NCI-H524 treated with DMSO at 0.1 percent for 48 hours (cell line): ENCODE measurements around the gene C12orf43.

ENCODE experiments used
- DNase-seq: peaks from one replicate; lab custom pipeline; 2025; lab: John Stamatoyannopoulos, UW

C12orf43 gene

DNA sequence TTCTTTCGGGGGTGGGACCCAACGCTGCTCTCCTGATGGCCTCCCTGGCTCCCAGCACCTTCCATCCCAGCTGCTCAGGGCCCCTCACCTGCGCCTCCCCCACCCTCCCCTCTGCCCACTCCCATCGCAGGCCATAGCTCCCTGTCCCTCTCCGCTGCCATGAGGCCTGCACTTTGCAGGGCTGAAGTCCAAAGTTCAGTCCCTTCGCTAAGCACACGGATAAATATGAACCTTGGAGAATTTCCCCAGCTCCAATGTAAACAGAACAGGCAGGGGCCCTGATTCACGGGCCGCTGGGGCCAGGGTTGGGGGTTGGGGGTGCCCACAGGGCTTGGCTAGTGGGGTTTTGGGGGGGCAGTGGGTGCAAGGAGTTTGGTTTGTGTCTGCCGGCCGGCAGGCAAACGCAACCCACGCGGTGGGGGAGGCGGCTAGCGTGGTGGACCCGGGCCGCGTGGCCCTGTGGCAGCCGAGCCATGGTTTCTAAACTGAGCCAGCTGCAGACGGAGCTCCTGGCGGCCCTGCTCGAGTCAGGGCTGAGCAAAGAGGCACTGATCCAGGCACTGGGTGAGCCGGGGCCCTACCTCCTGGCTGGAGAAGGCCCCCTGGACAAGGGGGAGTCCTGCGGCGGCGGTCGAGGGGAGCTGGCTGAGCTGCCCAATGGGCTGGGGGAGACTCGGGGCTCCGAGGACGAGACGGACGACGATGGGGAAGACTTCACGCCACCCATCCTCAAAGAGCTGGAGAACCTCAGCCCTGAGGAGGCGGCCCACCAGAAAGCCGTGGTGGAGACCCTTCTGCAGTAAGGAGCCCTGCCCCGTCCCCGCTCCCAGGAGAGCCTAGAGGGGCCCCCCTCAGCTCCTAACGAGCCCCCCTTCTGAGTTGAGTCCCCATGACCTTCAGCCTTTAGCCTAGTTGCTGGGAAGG, 37.7 kb downstream of the C12orf43 start, which contains the start of gene HNF1A:
Gene HNF1A (plus strand): TSS at position 248 of the 924 bp plus-strand sequence. CDS start 226 bp downstream, at position 474.
- no peak for DNase-seq

DNA sequence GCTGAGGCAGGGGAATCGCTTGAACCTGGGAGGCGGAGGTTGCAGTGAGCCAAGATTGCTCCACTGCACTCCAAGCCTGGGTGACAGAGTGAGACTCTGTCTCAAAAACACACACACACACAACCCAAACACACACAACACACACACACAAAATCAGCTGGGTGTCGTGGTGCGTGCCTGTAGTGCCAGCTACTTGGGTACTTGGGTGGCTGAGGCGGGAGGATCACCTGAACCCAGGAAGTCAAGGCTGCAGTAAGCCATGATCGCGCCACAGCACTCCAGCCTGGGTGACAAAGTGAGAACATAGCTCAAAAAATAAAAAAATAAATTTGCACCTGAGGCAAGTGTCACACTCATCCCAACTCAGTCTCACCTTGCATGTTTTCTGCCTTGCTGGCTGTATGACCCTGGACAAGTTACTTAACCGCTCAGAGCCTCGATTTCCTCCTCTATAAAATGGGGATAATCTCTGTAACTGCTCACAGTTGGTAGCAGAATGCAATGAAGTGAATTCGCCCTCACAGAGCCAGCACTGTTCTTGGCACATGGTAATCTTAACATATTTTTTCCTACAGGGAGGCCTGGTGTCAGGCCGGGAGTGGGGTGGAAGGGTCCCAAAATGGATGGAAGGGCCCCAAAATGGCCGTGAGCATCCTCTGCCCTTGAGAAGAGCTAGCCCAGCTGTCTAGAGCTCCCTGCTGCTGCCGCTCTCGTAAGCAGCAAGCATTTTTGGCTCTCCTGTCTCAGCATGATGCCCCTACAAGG, 38.6 kb downstream of the C12orf43 start:
- DNase-seq: no peak

DNA sequence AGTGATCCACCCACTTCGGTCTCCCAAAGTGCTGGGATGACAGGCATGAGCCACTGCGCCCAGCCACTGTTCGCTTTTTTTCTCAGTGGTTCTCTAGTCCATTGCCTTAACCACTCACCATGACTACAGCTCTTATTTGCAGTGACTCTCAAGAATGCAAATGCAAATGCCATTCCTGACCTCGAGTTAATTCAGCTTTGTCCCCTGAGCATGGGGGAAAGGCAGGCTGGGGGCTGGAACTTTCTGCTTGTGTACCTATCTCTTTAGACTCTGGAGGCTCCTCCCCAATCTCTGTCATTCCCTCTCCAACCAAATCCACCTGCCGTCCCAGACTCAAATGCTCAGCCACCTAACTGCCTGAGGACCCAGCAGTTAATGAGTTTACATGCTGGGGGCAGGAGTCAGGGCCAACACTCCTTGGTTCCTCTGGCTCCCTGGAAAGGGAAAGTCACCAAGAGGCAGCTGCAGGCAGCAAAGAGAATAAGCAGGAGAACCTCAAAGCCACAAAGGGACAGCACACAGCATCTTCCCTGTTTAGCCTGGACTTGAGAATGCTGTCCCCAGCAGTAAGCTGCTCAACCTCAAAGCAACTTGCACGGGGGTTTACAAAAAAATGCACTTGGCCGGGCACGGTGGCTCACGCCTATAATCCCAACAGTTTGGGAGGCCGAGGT, 43.3 kb downstream of the C12orf43 start:
- no peak for DNase-seq

DNA sequence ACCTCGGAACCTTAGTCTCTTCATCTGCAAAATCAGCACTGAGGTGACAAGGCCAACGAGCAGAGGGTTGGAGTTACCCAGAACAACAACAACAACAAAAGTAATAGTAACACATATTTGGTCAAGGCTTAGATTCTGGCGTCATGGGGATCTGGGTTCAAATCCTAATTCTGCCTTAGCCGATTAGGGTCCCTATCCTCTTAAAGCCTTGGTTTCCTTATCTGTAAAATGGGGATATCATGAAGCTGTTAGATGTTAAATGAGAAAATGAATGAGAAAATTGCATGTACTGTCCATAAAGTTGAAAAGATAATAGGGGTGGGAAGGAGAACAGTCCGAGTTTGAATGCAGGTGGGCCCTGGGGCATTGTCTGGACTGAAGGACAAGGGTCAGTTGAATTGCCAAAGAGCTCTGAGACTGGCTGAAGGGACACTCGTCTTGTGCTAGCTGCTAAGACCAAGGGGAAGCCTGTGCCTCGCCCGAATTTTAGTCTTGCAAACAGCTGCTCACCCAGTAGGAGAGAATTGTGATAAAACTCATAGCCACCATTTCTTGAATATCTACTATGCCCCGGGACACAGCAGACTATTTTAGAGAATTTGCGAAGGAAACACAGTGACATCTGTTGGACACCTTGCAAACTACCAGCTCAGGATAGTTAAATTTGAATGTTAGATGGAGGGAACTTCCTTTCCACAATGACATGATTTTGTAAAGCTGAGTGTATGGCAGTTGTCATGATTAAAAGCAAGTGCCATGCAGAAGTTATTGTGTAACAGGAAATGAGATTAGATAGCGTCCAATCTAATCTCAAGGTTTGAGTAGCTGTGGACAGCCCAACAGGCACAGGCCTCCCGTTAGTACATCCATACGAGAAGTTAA, 44.7 kb downstream of the C12orf43 start:
- no peak for DNase-seq

DNA sequence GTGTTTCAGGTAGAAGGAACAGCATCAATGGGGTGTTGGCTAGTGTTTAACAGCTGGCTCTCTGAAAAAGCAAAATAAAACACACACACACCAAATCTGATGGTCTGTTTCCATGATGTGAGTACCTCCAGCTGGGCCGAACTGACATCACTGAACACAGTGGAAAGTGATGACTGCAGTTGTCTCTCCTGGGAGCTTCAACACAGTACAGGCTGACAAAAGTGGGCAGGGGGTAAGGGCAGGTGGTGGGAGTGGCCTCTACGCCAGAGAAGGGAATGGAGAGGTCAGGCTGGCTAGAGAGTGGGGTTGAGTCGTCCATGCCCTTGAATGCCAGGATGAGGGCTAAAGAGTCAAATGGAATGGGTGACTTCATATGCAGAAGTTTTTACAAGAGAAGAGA, 46.0 kb downstream of the C12orf43 start:
- no peak for DNase-seq

DNA sequence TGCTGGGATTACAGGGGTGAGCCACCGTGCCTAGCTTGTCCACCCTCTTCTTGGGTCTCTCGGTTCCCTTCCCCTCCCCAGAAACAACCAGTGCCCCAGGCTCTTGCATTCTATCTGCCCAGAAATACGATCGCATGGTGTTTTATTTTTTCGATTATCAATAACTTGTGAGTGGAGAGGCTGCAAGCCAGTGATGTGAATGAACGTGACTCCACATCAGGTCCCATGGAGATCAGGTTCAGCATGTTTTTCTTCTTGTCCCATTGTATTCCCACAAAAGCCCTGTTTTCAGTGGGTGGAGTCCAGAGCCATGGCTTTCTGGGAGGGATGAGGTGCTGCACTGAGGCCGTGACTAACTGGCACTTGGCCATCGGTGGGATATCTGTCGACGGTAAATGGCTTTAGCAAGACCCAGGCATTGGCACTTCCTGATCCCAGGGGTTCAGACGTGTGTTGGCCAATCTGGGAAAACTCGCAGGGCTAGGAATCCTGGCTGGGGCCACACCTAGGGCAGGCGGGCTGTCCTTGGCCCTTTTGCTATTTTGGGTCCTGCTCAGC, 50.7 kb downstream of the C12orf43 start:
- no peak for DNase-seq

DNA sequence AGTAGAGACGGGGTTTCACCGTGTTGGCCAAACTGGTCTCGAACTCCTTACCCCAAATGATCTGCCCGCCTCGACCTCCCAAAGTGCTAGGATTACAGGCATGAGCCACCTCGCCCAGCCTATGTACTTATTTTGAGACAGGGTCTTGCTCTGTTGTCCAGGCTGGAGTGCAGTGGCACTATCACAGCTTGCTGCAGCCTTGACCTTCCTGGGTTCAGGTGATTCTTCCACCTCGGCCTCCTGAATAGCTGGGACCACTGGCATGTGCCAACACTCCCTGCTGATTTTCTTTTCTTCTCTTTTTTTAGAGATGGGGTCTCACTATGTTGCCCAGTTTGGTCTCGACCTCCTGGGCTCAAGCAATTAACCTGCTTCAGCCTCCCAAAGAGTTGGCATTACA, 52.0 kb downstream of the C12orf43 start:
- DNase-seq: no peak

DNA sequence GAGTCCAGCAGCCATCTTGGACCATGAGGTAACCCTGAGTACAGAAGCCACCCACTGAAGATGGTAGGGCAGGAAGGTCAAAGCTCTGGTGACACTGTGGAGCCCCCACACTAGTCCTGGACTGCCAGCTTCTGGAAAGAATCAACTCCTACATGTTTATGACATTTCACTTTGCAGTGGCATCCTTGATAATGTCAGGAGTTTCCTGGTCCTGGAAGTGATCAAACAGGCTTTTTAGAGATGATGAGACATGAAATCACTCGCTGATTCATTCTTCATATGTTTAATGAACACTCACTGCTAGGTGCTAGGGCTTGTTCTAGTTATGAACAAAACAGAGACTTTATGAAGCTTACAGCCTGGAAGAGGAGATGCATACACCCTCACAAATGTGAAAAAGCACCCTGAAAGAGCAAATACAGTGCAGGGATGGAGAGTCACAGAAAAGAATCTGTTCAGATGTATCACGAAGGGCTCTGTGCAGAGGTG, 53.7 kb downstream of the C12orf43 start:
- no peak for DNase-seq

DNA sequence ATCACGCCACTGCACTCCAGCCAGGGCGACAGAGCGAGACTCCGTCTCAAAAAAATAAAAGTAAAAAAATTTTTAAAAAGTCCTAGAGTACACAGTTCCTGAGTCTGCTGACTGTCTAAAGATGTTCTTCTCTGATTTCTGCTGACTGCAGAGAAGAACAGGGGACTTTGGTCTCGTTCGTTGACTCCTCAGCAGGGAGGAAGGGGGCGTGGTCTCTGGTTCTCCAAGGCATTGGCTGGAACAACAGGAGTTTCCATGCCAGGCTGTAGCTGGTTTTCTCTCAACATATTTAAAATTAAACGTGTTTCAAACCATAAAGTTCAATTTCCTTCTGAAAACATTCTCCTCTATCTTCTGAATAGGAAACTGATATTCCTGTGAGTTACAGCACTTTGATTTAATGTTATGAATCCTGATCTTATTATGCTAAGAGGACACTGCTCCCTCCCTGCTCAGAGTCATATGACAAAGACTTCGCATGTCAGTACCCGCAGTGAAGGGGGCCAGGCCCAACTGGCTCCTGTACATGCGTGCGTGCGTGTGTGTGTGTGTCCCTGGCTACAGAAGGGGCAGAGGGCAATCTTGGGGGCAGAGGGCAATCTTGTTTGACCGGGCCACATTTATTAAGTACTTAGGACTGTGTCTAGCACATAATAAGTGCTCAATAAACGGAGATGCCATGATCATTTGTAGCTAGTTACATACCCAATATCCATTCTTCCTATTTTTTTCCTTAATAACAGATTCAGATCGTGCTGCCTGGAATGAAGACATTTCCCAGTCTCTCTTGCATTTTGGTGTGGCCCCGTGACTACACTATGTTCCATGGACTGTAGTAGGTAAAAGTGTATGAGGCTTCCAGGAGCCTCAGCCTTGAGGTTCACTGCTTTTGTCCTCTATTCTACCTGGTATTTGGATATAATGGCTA, 54.4 kb downstream of the C12orf43 start:
- no peak for DNase-seq

DNA sequence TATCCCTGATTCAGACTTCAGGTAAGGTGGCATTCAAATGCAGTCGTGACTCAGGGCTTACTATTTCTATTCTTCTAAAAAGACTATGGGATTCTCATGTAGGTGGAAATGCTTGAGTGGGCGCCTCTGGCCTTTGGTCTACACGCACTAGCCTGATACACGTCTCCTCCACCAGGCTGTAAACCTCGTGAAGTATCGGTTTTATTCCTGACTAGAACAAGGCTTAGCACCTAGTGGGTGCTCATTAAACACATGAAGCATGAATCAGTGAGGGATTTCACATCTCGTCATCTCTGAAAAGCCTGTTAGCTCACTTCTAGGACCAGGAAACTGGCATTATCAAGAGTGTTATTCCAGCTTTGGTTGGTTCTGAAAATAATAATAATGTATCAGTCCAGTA, 55.6 kb downstream of the C12orf43 start:
- DNase-seq: no peak

DNA sequence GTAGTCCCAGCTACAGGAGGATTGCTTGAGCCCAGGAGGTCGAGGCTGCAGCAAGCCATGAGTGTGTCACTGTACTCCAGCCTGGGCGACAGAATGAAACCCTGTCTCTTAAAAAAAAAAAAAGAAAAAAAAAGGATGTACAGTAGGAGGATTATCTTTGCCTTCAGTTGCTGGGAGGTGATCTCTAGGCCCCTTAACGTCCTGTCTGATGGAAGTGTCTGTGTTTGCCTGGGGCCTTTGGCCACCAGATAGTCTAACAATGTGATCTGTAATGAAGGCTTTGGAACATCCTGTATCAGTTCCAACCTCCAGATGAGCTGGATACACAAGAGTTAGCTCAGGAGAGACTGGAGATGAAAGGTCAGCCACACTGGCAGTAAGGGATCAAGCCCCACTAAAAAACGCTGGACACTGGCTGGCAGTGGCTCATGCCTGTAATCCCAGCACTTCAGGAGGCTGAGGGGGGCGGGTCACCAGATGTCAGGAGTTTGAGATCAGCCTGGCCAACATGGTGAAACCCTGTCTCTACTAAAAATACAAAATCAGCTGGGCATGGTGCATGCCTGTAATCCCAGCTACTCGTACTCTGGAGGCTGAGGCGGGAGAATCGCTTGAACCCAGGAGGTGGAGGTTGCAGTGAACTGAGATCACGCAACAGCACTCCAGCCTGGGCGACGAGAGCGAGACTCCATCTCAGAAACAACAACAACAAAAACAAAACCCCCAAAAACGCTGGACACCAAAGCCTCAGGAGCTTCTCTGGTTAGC, 57.0 kb downstream of the C12orf43 start:
- no peak for DNase-seq

DNA sequence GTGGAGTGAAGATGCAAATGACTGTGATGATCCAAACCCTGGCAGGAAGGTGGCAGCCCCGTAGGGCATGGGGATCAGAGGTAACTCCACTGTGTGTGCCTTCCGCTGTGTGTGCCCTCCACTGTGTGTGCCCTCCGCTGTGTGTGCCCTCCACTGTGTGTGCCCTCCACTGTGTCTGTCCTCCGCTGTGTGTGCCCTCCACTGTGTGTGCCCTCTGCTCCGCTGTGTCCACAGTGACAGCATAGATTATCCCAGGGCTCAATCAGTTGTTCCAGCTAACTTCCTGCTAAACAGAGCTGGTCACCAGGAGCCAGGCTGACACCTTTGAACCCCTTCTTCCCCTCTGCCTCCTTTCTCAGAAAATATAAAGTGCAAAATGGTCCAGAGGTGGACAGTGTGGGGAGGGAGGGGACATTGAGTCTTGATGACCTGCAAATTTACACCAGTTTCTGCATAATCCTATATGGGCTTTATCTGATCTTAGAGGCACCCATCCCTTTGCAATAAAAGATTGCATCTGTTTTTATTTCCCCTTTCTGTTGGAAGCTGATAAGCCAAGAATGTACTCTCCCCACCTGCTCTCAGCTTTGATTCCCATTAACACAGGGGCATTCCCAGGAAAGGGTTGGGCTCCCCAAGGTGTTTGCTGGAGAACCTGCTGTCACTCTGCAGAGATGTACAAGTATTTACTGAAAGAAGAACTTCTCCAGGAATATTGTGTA, 59.5 kb downstream of the C12orf43 start:
- DNase-seq: no peak

DNA sequence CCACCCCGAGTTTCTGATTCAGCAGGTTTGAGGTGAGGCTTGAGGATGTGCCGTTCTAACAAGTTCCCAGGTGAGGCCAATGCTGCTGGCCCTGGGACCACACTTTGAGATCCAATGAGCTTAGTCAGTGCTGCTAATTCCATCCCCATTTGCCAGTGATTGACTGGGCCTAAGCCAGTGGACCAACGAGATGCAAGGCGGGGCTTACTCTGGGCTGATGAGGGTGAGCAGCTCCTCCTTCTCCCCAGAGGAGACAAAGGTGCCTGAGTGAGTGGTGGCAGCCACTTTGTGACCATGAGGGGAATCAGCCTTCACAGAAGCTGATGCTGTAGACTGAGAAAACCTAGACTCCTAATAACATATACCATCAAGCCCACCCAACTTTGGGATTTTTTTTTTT, 61.1 kb downstream of the C12orf43 start:
- DNase-seq: no peak

DNA sequence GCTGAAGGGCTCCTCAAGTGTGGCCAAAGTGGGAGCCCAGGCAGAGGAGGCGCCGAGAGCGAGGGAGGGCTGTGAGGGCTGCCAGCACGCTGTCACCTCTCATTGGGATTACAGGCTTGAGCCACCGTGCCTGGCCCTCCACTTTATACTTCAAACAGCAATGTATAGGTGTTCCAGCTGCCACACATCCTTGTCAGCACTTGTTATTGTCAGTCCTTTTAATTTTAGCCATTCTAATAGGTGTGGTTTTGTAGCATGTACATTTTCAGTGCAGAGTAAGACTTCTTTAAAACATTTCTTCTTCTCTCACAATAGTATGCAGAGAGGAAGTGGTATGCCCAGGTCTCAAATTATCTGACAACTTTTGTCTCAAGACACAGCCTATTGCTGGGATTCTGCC, 65.5 kb downstream of the C12orf43 start:
- DNase-seq: no peak
